Left hindlimb (tissue), 1 donor: ENCODE data around the gene MT1M.
"Not testable (repeated sequence)": the region's sequence is repeated elsewhere in the genome, so short reads cannot be mapped to it uniquely, and the experiment has no call there.

ENCODE experiments used
- DNase-seq: peaks from one replicate; pipeline ENCODE4 v3.0.0-alpha.2; 2018

The MT1M gene

GRCh38 chr16:56632156-56632847 lies at the start of gene MT1M:
TSS of gene MT1M (plus strand) at chr16:56632659. CDS start at chr16:56632732, 73 bp downstream.
- DNase-seq = peak; percentile 50

- DNase-seq = not testable (repeated sequence)
Observed at GRCh38 chr16:56582911-56583310, 49.5 kb upstream of the MT1M start.

- DNase-seq = no peak
Observed at GRCh38 chr16:56583351-56584168, 48.9 kb upstream of the MT1M start.

GRCh38 chr16:56584276-56584675 lies 48.2 kb upstream of the MT1M start:
- DNase-seq = no peak

GRCh38 chr16:56588781-56589140 lies 43.7 kb upstream of the MT1M start:
- no peak for DNase-seq

GRCh38 chr16:56589141-56590039 lies 43.1 kb upstream of the MT1M start, which contains the start of gene MT3:
TSS of gene MT3 (plus strand) at chr16:56589528. CDS start at chr16:56589591, 63 bp downstream.
- DNase-seq = peak; percentile 41

GRCh38 chr16:56591377-56592060 lies 40.9 kb upstream of the MT1M start:
- DNase-seq = no peak

- no peak for DNase-seq
Observed at GRCh38 chr16:56593573-56594291, 38.7 kb upstream of the MT1M start.

- DNase-seq = no peak
Observed at GRCh38 chr16:56594292-56594619, 38.2 kb upstream of the MT1M start.

GRCh38 chr16:56600398-56600999 lies 32.0 kb upstream of the MT1M start:
- no peak for DNase-seq

- no peak for DNase-seq
Observed at GRCh38 chr16:56601325-56601724, 31.1 kb upstream of the MT1M start.

- DNase-seq = no peak
Observed at GRCh38 chr16:56603589-56603988, 28.9 kb upstream of the MT1M start.

GRCh38 chr16:56604966-56605365 lies 27.5 kb upstream of the MT1M start:
- DNase-seq = no peak

GRCh38 chr16:56605475-56605874 lies 27.0 kb upstream of the MT1M start:
- DNase-seq = no peak

GRCh38 chr16:56606071-56606475 lies 26.4 kb upstream of the MT1M start:
- no peak for DNase-seq

GRCh38 chr16:56606476-56607108 lies 25.9 kb upstream of the MT1M start:
- no peak for DNase-seq

GRCh38 chr16:56607109-56607618 lies 25.3 kb upstream of the MT1M start:
- DNase-seq = peak; percentile 79

- no peak for DNase-seq
Observed at GRCh38 chr16:56607675-56608042, 24.8 kb upstream of the MT1M start.

GRCh38 chr16:56608043-56608875 lies 24.2 kb upstream of the MT1M start, which contains the start of gene MT2A:
TSS of gene MT2A (plus strand) at chr16:56608584. CDS start at chr16:56608656, 72 bp downstream.
- DNase-seq = peak; percentile 93
